ENCODE results near the gene CACNA1I.

The CACNA1I gene

GRCh38 chr22:39627865-39628562, 57.5 kb downstream of the CACNA1I start:
- no peak for DNase-seq

GRCh38 chr22:39628563-39629080, 58.1 kb downstream of the CACNA1I start:
- no peak for DNase-seq

DNA sequence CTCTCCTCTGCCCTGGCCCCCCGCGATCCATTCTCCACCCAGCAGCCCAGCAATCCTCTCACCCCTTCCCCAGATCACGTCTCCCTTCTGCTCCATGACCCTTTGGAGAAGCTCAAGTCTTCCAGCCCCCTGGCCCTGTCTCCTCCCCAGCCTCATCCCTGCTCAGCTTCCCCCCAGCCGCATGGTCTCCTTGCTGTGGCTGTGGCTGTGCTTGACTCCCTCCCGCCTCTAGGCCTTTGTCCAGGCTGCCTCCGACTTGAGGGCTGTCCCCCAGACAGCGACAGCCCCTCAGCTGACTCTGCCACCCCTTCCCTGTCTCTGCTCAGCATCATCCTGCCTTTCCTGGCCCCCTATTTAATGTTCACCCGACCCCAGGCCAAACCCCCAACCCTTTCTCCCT, 59.3 kb downstream of the CACNA1I start:
- DNase-seq = no peak

GRCh38 chr22:39630721-39631120, 60.2 kb downstream of the CACNA1I start:
- no peak for DNase-seq

DNA sequence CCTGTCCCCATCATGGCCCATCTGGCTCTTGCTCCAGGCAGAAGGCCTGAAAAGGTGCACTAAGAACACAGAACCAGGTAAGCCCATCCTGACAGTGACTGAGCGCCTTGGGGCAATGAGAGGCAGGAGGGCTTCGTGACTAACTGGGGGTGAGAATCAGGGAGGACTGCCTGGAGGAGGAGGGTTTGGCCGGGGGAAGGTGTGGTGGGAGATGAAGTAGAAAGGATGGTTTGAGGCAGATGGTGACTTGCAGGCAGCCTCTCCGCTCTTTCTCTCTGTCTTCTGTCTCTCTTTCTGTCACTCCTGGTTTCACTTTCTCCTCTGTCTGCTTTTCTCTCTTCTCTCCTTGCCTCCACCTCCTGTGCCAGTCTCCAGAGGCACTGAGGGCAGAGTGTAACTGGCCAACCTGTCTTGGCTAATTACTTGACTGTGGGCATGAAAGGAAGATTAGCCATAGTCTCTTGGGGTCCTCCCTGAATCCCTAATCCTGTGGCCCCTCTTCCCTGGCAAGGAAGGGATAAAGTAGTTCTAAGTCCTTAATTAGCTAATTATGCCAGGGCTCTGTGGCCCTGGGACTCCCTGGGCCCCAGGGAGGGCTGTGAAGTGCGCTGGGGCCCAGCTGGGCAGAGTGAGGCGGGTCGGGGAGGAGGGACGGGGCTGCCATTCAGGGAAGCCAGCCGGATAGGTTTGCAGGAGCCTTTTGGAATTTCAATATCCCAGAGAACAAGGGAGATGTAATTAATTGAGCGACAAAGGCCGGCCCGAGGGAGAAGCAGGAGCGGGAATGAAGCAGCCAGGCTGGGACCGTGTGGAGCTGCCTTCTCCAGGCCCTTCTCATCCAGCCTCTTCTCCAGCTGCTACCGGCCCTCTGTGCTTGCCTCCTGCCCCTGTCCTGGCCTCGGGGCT, 61.1 kb downstream of the CACNA1I start:
- no peak for DNase-seq

DNA sequence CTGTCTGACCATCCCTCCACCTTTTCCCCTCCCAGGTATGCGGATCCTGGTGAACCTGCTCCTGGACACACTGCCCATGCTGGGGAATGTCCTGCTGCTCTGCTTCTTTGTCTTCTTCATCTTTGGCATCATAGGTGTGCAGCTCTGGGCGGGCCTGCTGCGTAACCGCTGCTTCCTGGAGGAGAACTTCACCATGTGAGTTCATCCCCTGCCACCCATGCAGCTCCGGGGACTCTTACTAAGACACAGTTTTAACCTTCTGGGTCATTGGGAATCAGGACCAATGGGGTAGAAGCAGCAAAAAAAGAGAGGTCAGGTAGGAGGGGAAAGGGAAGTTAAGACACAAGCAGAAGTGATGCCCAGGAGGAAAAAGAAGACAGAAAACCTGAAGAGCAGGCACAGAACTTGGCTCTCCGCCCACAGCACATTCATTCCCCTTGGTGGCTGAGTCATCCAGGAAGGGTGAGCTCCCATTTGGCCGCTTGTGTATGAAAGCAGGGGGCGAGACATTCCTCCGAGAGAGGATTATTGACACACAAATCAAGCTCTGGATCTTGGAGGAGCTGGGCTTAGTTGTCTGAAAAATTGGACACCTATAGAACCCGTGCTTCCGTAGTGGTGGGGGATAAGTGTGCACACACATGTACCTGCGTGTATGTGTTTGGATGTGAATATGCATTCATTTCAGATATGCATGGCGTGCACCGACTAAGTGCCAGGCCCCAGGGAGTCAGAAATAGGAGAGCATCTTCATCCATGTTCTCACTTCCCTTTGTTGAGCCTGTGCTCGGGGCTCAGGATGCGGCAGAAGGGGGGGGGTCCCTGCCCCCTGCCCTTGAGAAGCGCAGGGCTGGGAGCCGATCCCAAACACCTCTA, 64.2 kb downstream of the CACNA1I start:
- DNase-seq = no peak

DNA sequence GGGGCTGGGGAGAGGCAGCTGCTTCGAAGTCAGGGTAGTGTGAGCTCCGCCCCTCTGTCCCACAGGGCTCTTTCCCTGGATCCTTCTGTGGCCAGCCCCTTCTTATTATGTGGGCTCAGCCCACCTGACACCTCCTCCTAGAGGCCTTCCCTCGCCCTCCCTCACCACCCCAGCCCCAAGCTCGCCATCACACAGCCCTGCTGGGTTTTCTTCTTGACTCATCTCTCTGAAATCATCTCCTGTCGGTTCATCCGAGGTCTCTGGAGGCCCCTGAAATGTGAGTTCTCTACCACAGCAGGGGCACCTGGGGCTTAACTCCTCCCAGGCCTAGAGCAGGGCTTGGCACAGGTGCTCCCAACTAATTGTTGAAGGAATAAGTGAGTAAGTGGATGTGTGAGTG, 65.2 kb downstream of the CACNA1I start:
- no peak for DNase-seq

GRCh38 chr22:39638958-39639357, 68.4 kb downstream of the CACNA1I start:
- DNase-seq = no peak

DNA sequence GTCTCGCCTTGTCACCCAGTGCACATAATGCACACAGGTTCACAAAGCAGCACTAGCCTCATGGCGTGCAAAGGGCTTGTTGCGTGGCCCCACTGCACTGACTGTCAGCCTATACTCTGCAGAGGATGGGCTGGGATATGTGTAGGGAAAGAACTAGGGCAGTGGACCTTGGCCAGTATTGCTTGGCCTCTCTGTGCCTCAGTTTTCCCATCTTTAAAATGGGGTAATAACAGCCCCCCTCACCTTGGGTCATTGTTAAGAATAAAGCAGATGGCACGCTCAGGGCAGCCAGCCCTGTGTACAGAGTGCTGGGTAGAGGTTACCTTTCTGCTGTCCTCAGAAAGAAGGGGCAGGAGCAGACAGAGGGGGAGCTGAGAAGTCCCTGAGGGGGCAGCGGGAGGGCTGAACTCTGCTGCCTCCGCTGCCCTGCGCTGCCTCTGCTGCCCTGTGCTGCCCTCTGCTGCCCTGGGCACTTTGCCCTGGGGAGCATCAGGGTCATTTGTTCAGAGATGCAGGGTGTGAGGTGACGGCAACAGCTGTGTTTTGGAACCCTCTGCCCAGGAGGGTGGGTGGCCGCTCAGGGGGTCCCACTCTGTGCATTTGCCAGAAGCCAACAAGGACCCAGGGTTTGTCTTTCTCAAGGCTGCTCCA, 71.2 kb downstream of the CACNA1I start:
- no peak for DNase-seq

GRCh38 chr22:39643311-39644083, 72.9 kb downstream of the CACNA1I start:
- no peak for DNase-seq

DNA sequence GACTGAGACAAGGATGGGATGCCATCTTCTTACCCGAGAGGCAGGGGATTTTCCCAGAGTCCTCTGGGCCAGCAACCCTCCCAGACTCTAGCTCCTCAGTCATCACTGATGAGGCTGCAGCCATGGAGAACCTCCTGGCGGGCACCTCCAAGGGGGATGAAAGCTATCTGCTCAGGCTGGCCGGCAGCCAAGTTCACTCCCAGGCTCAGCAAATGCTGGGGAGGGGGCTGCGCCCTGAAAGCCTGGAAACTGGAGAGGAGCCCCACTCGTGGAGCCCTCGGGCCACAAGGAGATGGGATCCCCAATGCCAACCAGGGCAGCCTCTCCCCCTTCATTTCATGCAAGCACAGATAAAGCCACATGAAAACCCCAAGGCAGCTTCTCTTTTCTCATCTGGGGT, 75.0 kb downstream of the CACNA1I start:
- no peak for DNase-seq

- DNase-seq = no peak
Measured at GRCh38 chr22:39646398-39647063, 76.0 kb downstream of the CACNA1I start.

DNA sequence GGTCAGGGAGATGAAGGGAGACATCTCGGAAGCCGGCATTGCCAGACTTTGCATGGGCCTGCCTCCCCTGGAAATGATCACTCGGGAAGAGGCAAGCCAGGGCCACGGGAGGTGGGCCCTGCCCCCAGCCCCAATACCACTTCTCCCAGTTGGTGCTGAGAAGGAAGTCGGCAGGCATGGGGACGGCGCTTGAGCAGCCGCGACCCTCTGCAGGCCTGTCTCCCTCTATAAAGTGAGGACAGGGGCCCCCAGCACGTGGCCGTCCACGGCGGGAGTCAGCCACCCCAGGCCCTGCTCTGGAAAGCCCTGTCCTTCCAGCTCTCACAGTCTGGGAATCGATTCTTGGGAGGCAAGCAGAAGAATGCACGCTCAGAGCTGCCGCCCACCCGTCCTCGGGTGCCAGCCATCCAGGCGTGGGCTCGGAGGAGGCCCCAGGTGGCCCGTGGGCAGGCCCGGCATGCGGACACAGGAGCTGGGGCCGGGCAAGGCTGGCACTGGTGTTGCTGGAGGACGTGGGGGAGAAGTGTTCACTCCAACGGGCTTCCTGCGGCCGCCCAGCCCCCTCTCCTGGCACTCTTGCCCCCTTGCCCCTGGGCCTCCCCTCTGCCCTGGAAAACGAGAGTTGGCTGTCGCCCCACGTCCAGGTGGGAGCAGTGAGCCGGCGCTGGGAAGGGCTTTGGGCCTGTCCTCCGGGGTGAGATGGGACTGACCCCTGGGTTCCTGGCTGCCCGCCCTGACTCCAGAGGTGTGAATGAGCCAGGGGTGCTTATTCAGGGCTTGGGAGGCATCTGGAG, 77.5 kb downstream of the CACNA1I start:
- no peak for DNase-seq

DNA sequence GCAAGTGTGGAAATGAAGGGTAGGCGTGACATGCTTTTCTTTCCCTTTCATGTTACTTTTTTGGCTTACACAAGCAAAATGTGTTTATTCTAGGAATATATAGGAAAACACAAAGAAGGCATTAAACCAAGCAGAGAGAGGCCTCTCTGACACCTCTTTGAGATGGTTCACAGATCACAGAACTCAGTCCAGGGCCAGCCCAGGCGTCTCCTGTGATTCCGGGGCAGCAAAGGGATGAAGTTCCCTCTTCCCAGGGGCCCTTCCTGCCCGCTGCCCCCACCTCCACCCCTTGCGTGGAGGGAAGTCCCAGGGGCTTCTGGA, 78.0 kb downstream of the CACNA1I start:
- no peak for DNase-seq

DNA sequence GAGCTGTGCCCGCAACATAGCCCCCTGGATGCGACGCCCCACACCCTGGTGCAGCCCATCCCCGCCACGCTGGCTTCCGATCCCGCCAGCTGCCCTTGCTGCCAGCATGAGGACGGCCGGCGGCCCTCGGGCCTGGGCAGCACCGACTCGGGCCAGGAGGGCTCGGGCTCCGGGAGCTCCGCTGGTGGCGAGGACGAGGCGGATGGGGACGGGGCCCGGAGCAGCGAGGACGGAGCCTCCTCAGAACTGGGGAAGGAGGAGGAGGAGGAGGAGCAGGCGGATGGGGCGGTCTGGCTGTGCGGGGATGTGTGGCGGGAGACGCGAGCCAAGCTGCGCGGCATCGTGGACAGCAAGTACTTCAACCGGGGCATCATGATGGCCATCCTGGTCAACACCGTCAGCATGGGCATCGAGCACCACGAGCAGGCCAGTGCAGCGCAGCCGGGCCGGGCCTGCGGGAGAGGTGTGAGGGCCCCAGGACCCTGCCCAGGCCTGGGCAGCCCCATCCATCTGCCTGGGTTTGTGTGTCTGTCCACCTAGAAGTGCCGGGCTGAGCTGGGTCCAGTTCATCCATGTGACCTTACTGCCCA, 79.0 kb downstream of the CACNA1I start:
- no peak for DNase-seq

DNA sequence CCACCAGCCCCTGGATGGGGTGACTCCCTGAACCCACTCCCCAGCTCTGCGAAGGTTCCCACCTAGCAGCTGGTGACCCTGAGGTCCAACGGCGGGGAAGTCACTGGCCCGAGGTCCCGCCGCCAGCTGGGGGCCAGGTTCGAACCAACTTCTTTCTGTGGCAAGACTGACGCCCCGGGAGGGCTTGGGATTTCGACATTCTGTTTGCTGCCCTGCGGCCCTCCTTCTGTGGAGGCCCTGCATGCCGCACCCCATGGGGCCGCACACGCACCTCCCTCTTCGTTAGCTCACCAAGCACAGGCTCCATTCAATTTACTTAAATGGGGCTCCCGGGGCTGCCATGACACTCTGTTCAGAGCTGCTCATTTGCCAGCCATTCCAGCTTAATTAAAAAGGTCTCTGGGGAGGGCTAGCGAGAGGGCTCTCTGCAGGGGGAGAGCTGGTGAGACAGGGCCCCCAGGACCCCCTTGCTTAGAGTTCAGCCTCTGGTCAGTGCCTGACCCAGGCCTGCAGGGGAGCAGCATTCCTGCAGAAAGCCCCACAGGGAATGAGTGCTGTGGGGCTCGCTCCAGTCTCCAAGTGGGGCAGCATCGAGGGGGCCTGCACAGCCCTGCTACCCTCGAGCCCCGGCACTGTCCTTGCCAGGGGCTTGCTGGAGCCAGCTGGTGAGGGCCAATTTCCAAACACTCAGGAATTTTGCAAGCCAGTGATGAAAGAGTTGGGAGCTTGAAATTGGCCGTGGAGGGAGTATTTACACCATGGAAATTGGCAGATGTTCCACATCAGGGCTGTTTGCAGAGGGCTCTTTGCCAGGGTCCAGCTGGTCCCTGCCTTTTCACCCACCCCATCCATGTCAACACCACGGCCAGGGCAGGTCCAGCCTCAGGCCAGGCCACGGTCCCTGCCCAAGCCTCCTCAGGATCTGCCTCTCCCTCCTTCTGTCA, 80.8 kb downstream of the CACNA1I start:
- DNase-seq = no peak

- DNase-seq = no peak
Measured at GRCh38 chr22:39652990-39653786, 82.6 kb downstream of the CACNA1I start.

DNA sequence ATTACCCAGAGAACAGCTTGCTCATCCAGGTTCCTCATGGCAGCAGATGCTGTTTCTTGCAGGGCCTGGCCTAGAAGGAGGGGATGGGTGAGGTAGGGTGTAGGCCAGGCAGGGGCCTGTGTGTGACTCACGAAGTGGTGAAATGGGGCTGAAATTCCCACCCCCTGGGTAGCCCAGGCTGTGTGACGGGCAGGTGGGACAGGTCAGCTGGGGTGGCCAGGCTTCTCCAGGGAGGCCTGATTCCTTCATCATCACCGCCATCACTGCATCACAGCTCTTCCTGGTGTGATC, 83.2 kb downstream of the CACNA1I start:
- DNase-seq = no peak

All from MV-4-11 (cell line).